GM18508 (cell line): Measurements from ENCODE around the gene GNB1L.
"Not testable (repeated sequence)": the region's sequence is repeated elsewhere in the genome, so short reads cannot be mapped to it uniquely, and the experiment has no call there.

Source experiments
- ATAC-seq: cut with Tn5 transposase; IDR thresholded peaks from one replicate; pipeline ENCODE4 v1.9.1; 2021; ENCODE audit warnings: moderate number of reproducible peaks; ENCODE audit not compliant: insufficient read depth, unreplicated experiment

Gene GNB1L

DNA sequence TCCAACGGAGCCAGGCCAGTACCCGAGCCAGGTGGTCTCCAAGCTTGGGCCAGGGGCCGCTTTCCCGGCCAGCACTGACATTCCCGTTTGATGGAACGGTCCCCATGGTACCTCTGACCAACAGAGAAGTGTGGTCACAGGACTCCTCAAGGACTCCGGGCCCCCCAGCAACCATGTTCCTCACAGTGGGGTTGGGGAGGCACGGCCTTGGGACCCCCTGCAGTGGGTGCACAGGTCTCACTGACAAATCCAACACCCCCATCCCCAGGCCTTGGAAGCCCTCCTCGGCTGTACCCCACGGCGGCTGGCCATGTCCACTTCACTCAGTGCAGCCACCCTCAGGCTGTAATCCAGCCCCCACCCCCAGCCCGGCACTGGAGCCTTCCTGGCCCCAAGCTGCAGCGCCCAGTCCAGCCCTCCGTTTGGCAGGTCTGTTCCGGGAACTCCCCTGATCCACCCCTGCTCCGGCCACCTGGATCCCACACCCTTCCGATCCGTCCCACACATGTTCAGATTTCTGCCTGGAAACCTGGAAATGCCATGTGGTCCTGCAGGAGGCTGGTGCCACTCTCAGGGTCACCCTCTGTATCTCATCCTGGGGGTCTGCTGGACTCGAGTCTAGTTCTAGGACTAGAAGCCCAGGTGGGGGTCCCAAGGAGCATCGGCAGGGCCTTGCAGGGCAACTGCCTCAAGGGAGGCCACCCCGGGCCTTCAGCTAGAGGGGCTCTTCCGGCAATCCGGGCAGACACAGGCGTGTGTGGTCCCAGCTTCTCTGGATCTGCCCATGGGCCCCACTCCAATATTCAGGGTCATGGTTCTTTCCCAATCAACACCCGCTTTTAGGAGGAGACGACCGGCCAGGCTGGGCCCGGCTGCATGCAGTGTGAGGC is 67.5 kb downstream of the GNB1L start:
- no peak for ATAC-seq

DNA sequence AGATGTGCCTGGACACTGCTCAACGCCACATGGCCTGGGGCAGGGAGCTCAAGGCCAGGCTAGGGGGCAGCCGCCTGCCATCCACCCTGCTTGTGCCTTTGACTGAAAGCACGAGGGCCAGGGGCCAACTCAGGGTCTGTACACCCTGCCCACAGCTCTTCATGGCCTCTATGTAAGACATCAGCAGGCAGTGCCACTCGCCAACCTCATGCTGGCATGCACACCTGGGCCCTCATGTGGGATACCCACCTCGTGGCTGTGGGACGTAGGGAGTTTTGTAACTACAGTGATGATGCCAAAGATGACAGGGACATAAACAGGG is 68.4 kb downstream of the GNB1L start:
- no peak for ATAC-seq

- ATAC-seq, result no peak
These were observed 69.0 kb downstream of the GNB1L start for GRCh38 chr22:19785461-19786263.

DNA sequence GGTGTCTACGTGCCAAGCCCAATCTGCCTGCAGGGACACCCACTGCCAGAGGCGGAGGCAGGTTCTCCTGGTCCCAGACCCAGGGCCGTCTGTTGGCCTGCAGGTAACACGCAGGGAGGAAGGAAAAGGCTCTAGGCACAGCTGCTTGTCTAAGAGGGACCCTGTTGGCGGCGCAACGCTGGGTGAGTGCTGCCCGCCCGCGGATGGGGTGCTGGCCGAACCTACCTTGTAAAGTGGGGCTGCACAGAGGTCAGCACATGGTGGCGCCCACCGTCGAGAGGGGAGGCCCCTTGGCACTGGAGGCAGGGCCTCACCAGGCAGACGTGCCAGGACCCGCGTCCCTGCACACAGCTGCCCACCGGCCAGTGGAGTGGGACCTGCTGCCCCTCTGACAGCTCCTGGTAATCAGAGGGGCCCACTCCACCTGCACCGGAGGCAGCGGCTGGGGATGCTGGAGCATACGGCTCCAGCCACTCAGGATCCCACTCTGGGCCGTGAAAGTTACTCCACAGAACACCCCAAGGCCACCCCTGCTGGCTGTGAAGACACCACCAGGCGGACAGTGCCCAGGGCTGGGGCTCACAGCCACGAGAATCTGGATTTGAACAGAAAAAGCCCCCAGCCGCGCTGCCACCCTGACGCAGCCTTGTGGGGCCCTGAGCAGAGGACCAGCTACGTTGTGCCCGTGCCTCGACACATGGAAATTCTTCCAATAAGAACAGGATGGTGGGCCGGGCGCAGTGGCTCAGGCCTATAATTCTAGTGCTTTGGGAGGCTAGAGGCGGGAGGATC is 70.1 kb downstream of the GNB1L start:
- no peak for ATAC-seq

- ATAC-seq, result no peak
These were observed 70.9 kb downstream of the GNB1L start for GRCh38 chr22:19783586-19784383.

GRCh38 chr22:19782533-19782932 is 72.1 kb downstream of the GNB1L start:
- no peak for ATAC-seq

GRCh38 chr22:19779685-19780268 is 74.9 kb downstream of the GNB1L start:
- no peak for ATAC-seq

- ATAC-seq, result no peak
These were observed 75.7 kb downstream of the GNB1L start for GRCh38 chr22:19779011-19779421.

- not testable (repeated sequence) for ATAC-seq
These were observed 77.5 kb downstream of the GNB1L start for GRCh38 chr22:19777192-19777591.

DNA sequence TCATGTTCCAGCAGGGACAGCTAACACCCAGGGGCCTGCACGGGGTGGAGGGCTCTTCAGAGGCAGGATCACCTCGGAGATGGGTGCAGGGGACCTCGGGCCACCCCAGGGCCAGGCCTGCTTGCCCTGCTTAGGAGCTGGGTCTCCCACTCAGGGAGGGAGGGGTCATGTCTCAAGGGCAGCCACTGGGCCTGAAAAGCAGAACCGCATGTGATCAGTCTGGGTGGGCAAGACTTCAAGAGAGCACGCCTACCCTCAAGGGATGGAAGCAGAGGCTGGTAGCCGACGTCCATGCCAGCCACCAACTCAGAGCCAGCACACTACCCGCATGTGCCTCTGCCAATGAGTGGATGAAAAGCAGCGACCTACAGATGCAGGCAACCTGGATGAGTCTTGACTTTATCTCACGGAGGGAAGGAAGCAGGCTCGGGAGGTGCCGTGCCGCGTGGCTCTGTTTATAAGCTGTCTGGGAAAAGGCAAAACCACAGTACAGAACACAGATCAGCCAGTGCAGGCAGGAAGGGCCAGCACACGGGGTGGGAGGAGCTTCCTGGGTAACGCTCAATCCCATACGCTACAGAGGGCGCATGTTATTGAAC is 78.1 kb downstream of the GNB1L start:
- ATAC-seq, result no peak

DNA sequence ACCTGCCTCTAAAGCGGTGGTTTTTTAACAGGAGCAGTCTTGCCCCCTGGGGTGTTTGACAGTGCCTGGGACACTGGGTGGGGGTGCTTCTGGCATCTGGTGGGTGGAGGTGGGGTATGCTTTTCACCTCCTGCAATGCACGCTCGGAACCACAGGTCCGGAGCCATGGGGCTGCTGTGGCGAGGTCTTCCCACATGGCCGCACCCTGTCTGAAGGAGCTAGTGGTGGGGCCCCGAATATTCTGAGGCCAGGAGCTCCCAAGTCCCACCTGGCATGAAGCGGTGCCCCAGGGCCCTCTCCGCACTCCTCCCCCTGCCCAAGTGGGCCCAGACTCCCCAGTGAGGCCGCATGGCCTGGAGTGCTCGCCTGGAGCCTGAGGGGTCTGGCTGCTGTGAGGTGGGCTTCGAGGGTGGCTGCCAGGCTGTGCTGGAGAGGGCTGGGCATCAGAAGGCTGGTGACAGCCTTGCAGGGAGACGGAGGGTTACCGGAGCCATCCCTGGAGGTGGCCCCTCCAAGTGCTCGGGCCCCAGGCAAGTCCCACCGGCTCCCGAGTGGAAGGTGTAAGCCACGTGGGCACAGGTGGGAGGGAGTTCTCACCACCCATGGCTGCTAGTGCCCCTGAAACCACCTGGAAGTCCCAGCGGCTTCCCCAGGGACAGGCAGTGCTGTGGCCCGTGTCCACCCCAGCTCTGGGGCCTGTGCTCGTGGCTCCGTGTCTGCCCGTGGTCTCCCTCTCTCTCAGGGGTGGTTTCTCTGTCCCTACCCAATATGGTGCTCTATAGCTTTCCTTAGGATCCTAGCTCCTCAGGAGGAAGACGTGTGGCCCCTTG is 79.0 kb downstream of the GNB1L start:
- no peak for ATAC-seq

DNA sequence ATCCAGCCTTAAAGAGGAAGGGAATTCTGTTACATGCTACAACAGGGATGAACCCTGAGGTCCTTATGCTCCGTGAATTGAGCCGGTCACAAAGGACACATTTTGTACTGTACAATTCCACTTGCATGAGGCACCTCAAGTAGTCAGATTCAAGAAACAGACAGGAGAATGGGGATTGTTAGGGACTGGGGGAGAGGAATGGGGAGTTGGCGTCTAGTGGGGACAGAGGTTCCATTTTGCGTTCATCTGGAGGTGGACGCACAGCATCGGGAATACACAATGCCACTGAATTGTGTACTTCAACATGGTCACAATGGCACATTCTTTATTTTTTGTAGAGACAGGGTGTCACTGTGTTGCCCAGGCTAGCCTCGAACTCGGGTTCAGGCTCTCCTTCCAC is 80.0 kb downstream of the GNB1L start:
- no peak for ATAC-seq

DNA sequence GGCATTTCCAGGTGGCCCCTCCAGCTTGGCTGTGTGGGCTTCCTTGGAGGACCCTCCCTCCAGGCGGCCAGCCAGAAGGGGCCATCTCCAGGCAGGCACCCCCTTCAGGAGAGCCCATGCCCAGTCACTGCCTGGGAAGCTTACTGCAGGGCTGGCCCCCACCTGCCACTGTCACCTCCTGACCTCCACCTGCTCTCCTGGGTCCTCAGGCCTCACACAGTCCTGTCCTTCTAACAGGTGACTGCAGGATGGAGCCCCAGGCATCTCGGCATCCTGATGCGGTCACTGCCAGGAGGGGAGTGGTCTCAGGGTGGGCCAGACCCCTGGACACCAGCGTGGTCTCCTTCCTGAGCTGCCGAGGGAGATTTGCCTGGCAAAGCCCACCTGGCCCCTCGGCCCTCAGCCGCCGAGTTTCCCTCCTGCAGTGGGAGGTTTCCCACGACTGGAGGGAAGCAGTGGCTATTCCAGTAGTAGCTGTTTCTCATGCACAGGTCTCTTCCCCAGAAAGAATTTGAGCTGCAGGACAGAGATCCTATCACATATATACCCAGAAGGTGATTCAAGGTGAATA is 81.1 kb downstream of the GNB1L start:
- no peak for ATAC-seq

GRCh38 chr22:19772673-19773469 is 81.8 kb downstream of the GNB1L start:
- peak; percentile 58 for ATAC-seq

GRCh38 chr22:19772422-19772672 is 82.3 kb downstream of the GNB1L start:
- no peak for ATAC-seq

- ATAC-seq, result no peak
These were observed 84.1 kb downstream of the GNB1L start for GRCh38 chr22:19770349-19771220.

DNA sequence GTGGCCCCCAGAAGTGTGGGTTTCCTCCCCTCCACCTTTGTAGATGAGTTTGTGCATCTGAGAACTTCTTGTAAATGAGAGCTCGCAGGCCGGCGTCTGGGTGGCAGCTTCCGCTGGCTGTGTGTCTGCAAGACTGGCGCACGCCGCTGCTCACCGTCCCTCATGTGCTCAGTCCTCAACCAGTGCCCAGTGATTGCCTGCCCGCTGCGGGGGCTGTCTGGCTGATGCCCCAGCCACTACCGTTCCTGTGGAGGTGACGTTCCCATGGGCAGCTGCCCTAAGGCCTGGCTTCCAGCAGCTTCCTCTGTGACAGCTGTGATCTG is 85.3 kb downstream of the GNB1L start:
- ATAC-seq, result no peak
